Measurements from ENCODE around the gene DST.

- no peak for TF ChIP-seq CTCF (conservative IDR thresholded peaks at IDR 0.05 in 1 of 2, IDR thresholded peaks at IDR 0.05 in 1 of 2; ENCODE audit: low read depth in 1 of 2, low read length in 2 of 2)
- TF ChIP-seq EZH2 (IDR thresholded peaks at IDR 0.05; ENCODE audit: low read length, missing control alignments): no peak
Observed at GRCh38 chr6:56686429-56686828, 43.7 kb upstream of the DST start.
